ENCODE data around the gene MMP17.

MMP17 gene

GRCh38 chr12:131844656-131845055 is 16.5 kb downstream of the MMP17 start:
- DNase-seq (ENCODE audit: extremely low spot score, insufficient read length, low read depth) = no peak
- no peak for FAIRE-seq

GRCh38 chr12:131845121-131845520 is 16.9 kb downstream of the MMP17 start:
- DNase-seq (ENCODE audit: extremely low spot score, insufficient read length, low read depth) = no peak
- FAIRE-seq = no peak

GRCh38 chr12:131847456-131847855 is 19.3 kb downstream of the MMP17 start:
- DNase-seq (ENCODE audit: extremely low spot score, insufficient read length, low read depth) = no peak

GRCh38 chr12:131848753-131849152 is 20.6 kb downstream of the MMP17 start:
- DNase-seq (ENCODE audit: extremely low spot score, insufficient read length, low read depth) = no peak
- FAIRE-seq = no peak

More at GRCh38 chr12:131847456-131847855, 19.3 kb downstream of the MMP17 start:
- FAIRE-seq = no peak

GRCh38 chr12:131849700-131850553 is 21.7 kb downstream of the MMP17 start:
- DNase-seq (ENCODE audit: extremely low spot score, insufficient read length, low read depth) (no peak), FAIRE-seq (no peak)

GRCh38 chr12:131850856-131851559 is 22.8 kb downstream of the MMP17 start:
- no peak for FAIRE-seq
- no peak for DNase-seq (ENCODE audit: extremely low spot score, insufficient read length, low read depth)

GRCh38 chr12:131851741-131852550 is 23.8 kb downstream of the MMP17 start:
- DNase-seq (ENCODE audit: extremely low spot score, insufficient read length, low read depth) = no peak
- FAIRE-seq = no peak

- DNase-seq (ENCODE audit: extremely low spot score, insufficient read length, low read depth) (no peak), FAIRE-seq (no peak)
Observed at GRCh38 chr12:131852551-131853299, 24.5 kb downstream of the MMP17 start.

GRCh38 chr12:131853832-131854797 is 25.9 kb downstream of the MMP17 start:
- DNase-seq (ENCODE audit: extremely low spot score, insufficient read length, low read depth) = no peak
- FAIRE-seq = no peak

- DNase-seq (ENCODE audit: extremely low spot score, insufficient read length, low read depth) (no peak), FAIRE-seq (no peak)
Observed at GRCh38 chr12:131854861-131855476, 26.8 kb downstream of the MMP17 start.

- no peak for FAIRE-seq
- DNase-seq (ENCODE audit: extremely low spot score, insufficient read length, low read depth) = no peak
Observed at GRCh38 chr12:131855521-131856142, 27.4 kb downstream of the MMP17 start.

GRCh38 chr12:131856366-131857097 is 28.3 kb downstream of the MMP17 start:
- DNase-seq (ENCODE audit: extremely low spot score, insufficient read length, low read depth) = no peak
- no peak for FAIRE-seq

- FAIRE-seq (no peak), DNase-seq (ENCODE audit: extremely low spot score, insufficient read length, low read depth) (no peak)
Observed at GRCh38 chr12:131857908-131858850, 30.0 kb downstream of the MMP17 start.

GRCh38 chr12:131860472-131861260 is 32.5 kb downstream of the MMP17 start:
- DNase-seq (ENCODE audit: extremely low spot score, insufficient read length, low read depth) = no peak
- no peak for FAIRE-seq
